ENCODE results near the gene DISC1. TPM values are rescaled to one million over a fixed set of nuclear protein-coding genes. Genes with fewer than 3 reads are reported as not detected.

Gene DISC1
- total and polyA plus RNA-seq, 2 donors (not counting 1 experiment from before 2014, with no cell fraction given): 2.7 to 4.3 TPM

- intact Hi-C loops (cut with micrococcal nuclease): no loop called here
- H3K27me3 ChIP-seq (replicated peaks in 1 of 4; ENCODE audit: control extremely low read depth in 1 of 4, control insufficient read depth in 3 of 4, insufficient read depth in 4 of 4, low read length in 3 of 4): no peaks in the 10 kb centered on the region
- WGBS (ENCODE audit: insufficient coverage): 97% methylated on average over 6 of the region's 8 CpGs
- no peak overlapping the region for H3K4me2 ChIP-seq (replicated peaks; ENCODE audit: low read depth, low read length, poor library complexity, severe bottlenecking)
- Mint-ChIP-seq H3K9me3 (ENCODE audit: insufficient read depth) (no peaks in the 10 kb centered on the region), H3K4me3 (no peak overlapping the region), H3K27ac (no peak overlapping the region), H3K27me3 (no peaks in the 10 kb centered on the region), H3K4me1 (no peaks in the 10 kb centered on the region)
- H3K27ac ChIP-seq (ENCODE audit: low read length in 2 of 2): no peak overlapping the region
- ChIA-PET POLR2A (no interaction called here), CTCF (no interaction called here)
- H4K20me1 ChIP-seq (ENCODE audit: control insufficient read depth, insufficient read depth, low read length, poor library complexity, severe bottlenecking): no peaks in the 10 kb centered on the region
- no peak for TF ChIP-seq EZH2 (IDR thresholded peaks at IDR 0.05; ENCODE audit: borderline replicate concordance, insufficient read depth, low read depth, low read length, poor library complexity, severe bottlenecking)
- no peak for TF ChIP-seq CTCF (IDR thresholded peaks at IDR 0.05)
- ATAC-seq (ENCODE audit: low read depth): no peak
- no peaks in the 10 kb centered on the region for H3K9me3 ChIP-seq (ENCODE audit: control extremely low read depth in 1 of 3, control insufficient read depth in 2 of 3, insufficient read depth in 1 of 3, low read length in 2 of 3)
- no peaks in the 10 kb centered on the region for H3K79me2 ChIP-seq (ENCODE audit: control insufficient read depth, insufficient read depth, low read length)
- no peak overlapping the region for H3K9ac ChIP-seq (ENCODE audit: low read length)
- H3K4me1 ChIP-seq (ENCODE audit: control insufficient read depth in 2 of 2, insufficient read depth in 2 of 2, low read length in 2 of 2): no peaks in the 10 kb centered on the region
- peaks cover 2 to 5% of the 10 kb centered on the region in 2 experiments for H3K36me3 ChIP-seq (replicated peaks in 1 of 2; ENCODE audit: control extremely low read depth in 1 of 2, control insufficient read depth in 1 of 2, extremely low read depth in 1 of 2, insufficient read depth in 2 of 2, low read length in 1 of 2)
- H3K4me3 ChIP-seq (ENCODE audit: control extremely low read depth in 1 of 5, extremely low read depth in 1 of 5, insufficient read depth in 1 of 5, low read depth in 2 of 5, low read length in 4 of 5): no peak overlapping the region
- DNase-seq: no peak
- no peak overlapping the region for H2AFZ ChIP-seq (ENCODE audit: insufficient read depth, low read depth, low read length, poor library complexity, severe bottlenecking)
These were observed 144.1 kb downstream of the DISC1 start for GRCh38 chr1:231770506-231771175.

GRCh38 chr1:231774719-231775335 is 148.2 kb downstream of the DISC1 start:
- Histone ChIP-seq H3K9ac (ENCODE audit: low read length) (no peak overlapping the region), H3K4me2 (replicated peaks; ENCODE audit: low read depth, low read length, poor library complexity, severe bottlenecking) (no peak overlapping the region), H4K20me1 (ENCODE audit: control insufficient read depth, insufficient read depth, low read length, poor library complexity, severe bottlenecking) (no peaks in the 10 kb centered on the region), H3K9me3 (ENCODE audit: control extremely low read depth in 1 of 3, control insufficient read depth in 2 of 3, insufficient read depth in 1 of 3, low read length in 2 of 3) (no peaks in the 10 kb centered on the region), H3K79me2 (ENCODE audit: control insufficient read depth, insufficient read depth, low read length) (no peaks in the 10 kb centered on the region), H2AFZ (ENCODE audit: insufficient read depth, low read depth, low read length, poor library complexity, severe bottlenecking) (no peak overlapping the region), H3K4me1 (ENCODE audit: control insufficient read depth in 2 of 2, insufficient read depth in 2 of 2, low read length in 2 of 2) (peaks cover 0 to 8% of the 10 kb centered on the region in 2 donors), H3K27ac (ENCODE audit: low read length in 2 of 2) (no peak overlapping the region), H3K36me3 (replicated peaks in 1 of 2; ENCODE audit: control extremely low read depth in 1 of 2, control insufficient read depth in 1 of 2, extremely low read depth in 1 of 2, insufficient read depth in 2 of 2, low read length in 1 of 2) (peaks cover 2 to 5% of the 10 kb centered on the region in 2 experiments), H3K4me3 (ENCODE audit: control extremely low read depth in 1 of 5, extremely low read depth in 1 of 5, insufficient read depth in 1 of 5, low read depth in 2 of 5, low read length in 4 of 5) (no peak overlapping the region), H3K27me3 (replicated peaks in 1 of 4; ENCODE audit: control extremely low read depth in 1 of 4, control insufficient read depth in 3 of 4, insufficient read depth in 4 of 4, low read length in 3 of 4) (no peaks in the 10 kb centered on the region)
- no peak overlapping the region for H3K27ac Mint-ChIP-seq
- ChIA-PET CTCF (interaction anchor here (1.5 kb wide), 1 partner anchor 18 kb away, joined by 8 read pairs; no protein-coding TSS in a partner anchor), POLR2A (no interaction called here)
- intact Hi-C loops (cut with micrococcal nuclease): no loop called here
- TF ChIP-seq EZH2 (IDR thresholded peaks at IDR 0.05; ENCODE audit: borderline replicate concordance, insufficient read depth, low read depth, low read length, poor library complexity, severe bottlenecking) (no peak), CTCF (IDR thresholded peaks at IDR 0.05) (no peak)
- H3K4me3 Mint-ChIP-seq: no peak overlapping the region
- H3K9me3 Mint-ChIP-seq (ENCODE audit: insufficient read depth): no peaks in the 10 kb centered on the region
- WGBS (ENCODE audit: insufficient coverage): 100% methylated on average over 2 of the region's 4 CpGs
- peaks cover 6% of the 10 kb centered on the region for H3K4me1 Mint-ChIP-seq
- DNase-seq (no peak), ATAC-seq (ENCODE audit: low read depth) (no peak)
- no peaks in the 10 kb centered on the region for H3K27me3 Mint-ChIP-seq
